Measurements from ENCODE around the gene RAMAC.
"Not testable (repeated sequence)": the region's sequence is repeated elsewhere in the genome, so short reads cannot be mapped to it uniquely, and the experiment has no call there.

The RAMAC gene

GRCh38 chr15:82969353-82969752, 16.7 kb upstream of the RAMAC start:
- no peak for DNase-seq

- DNase-seq = no peak
Measured at GRCh38 chr15:82970078-82970686, 15.8 kb upstream of the RAMAC start.

- no peak for DNase-seq
Measured at GRCh38 chr15:82970696-82971095, 15.3 kb upstream of the RAMAC start.

DNA sequence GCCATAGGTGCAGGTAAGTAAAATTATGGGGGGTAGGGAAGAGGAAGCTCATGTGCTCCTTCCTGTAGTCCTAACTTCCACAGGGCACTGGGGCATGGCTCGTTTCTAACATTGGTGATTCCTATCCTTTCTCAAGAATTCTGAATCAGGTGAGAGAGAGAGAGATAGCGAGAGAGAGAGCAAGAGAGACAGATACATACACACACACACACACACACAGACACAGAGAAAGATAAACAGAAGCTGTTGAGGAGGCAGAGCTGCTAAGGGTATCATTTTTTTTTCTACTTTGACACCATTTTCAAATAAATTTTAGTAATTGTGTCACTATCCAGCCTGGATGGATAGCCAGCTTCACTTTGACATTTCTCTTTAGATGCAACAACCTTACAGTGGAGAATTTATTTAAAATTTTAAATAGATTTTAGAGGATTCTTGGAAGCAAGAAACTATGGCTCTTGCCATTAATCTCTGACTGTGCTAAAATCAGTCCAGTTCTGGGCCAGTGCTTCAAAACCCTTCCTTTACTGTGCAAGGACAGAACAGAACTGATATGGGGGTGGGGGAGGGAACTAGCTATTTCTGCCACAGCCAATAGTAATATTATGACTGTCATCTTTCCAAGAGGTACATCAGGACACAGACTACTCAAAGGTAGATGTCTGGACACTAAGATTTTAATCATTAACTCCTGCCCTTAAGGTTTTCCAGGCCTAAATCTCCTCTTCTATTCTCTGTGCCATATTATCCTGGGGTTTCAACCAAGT, 14.6 kb upstream of the RAMAC start:
- DNase-seq = no peak

GRCh38 chr15:82972990-82973389, 13.0 kb upstream of the RAMAC start:
- no peak for DNase-seq

DNA sequence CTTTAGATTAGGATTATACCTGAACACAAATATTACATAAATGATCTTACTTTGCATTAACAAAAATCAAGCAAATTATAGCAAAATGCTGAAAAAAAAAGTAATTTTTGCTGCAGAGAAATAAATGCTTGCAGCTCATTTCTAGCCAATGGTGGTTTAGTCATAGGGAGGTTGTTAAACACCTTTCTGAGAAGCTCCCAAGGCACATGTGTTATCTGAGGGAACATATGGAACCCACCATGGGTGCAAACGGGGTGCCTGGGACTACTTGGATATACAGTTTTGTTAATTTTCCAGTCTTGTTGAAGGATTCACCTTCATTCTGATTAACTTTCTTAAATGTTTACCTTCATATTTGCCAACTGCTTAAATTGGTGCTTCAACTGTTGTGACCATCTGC, 8.9 kb upstream of the RAMAC start:
- DNase-seq = no peak

DNA sequence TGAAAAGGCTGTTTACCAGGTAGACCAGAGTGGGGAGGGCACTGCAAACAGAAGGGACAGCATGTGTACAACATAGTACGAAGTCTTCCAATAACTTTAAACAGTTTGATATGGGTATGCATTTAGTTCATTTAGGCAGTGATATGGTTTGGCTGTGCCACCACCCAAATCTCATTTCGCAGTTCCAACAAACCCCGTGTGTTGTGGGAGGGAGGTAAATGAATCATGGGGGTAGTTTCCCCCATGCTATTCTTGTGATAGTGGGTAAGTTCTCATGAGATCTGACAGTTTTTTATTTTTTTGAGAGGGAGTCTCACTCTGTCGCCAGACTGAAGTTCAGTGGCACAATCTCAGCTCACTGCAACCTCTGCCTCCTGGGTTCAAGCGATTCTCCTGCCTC, 7.6 kb upstream of the RAMAC start:
- no peak for DNase-seq

- DNase-seq = no peak
Measured at GRCh38 chr15:82979726-82980125, 6.3 kb upstream of the RAMAC start.

DNA sequence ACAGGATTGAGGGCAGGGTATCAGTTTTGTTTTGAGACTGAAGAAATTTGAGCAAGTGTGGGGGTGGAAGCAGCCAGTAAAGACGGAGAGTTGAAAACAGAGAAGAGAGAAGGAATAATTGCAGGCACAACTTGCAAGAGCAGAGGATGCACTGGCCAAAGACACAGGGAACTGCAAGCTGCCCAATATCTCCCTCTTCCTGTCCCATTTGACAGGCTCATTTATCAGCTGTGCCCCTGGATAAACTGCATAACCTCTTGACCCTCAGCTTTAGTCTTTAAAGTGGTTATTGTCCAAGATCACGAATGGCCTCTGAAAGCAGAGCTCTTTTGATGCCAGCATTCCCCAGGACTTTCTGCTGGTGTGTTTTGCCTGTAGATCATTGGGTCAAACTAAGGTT, 5.0 kb upstream of the RAMAC start:
- no peak for DNase-seq

DNA sequence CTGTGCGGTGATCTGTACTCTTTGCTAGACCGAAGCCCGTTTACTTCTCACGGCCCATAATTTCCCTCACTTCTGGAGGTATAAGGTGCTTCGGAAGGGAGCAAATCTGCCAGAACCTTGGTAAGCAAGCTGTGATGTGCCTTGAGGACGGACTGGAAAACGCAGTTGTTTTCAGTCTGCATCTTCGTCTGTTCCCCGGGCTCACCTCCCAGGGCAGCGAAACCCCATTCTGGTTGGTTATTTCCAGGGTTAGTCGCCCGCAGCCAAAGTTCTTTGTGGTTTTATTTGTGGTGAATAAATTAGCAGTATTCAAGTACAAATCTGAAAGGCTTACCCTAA, 401 bp downstream of the RAMAC start:
- no peak for DNase-seq

DNA sequence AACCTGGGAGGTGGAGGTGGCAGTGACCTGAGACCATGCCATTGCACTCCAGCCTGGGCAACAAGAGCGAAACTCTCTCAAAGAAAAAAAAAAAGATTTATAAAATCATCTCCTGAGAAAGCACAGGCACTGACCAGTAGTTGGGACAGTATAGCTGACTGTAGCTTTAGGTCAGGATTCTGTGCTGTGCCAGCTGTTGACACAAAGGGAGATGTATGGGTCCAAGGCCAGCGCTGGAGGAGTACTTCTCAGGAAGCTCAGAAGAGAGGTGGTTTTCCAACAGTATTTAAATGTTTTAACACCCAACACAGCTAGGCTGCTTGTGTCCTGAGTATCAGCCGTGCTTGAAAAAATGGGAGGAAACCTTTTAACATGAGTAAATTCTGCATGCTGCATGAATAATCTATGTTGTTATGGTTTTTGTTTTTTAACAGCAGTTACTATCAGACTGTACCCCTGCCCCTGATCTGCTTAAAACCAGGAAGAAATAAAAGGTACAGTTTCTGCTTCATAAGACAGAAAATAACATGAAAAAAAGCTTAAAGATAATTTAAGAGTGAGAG, 6.5 kb downstream of the RAMAC start:
- no peak for DNase-seq

- no peak for DNase-seq
Measured at GRCh38 chr15:82993144-82993543, 7.1 kb downstream of the RAMAC start.

GRCh38 chr15:82995076-82995475, 9.1 kb downstream of the RAMAC start:
- no peak for DNase-seq

GRCh38 chr15:82995938-82996337, 9.9 kb downstream of the RAMAC start:
- no peak for DNase-seq

- no peak for DNase-seq
Measured at GRCh38 chr15:82999426-82999825, 13.4 kb downstream of the RAMAC start.

GRCh38 chr15:82999905-83000671, 14.1 kb downstream of the RAMAC start:
- DNase-seq = peak; percentile 52

DNA sequence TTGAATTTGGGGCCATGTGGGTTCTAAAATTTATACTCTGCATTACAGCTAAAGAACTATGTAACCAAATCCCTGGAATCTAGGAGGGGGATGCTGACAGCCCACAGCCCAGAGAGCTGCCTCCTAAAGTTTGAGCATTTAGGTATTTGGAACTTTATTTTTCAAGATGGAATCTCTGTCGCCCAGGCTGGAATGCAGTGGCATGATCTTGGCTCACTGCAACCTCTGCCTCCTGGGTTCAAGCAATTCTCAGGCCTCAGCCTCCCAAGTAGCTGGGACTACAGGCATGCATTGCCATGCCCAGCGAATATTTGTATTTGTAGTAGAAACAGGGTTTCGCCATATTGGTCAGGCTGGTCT, 14.6 kb downstream of the RAMAC start:
- not testable (repeated sequence) for DNase-seq

GRCh38 chr15:83010709-83011270, 24.8 kb downstream of the RAMAC start:
- DNase-seq = peak; percentile 63

DNA sequence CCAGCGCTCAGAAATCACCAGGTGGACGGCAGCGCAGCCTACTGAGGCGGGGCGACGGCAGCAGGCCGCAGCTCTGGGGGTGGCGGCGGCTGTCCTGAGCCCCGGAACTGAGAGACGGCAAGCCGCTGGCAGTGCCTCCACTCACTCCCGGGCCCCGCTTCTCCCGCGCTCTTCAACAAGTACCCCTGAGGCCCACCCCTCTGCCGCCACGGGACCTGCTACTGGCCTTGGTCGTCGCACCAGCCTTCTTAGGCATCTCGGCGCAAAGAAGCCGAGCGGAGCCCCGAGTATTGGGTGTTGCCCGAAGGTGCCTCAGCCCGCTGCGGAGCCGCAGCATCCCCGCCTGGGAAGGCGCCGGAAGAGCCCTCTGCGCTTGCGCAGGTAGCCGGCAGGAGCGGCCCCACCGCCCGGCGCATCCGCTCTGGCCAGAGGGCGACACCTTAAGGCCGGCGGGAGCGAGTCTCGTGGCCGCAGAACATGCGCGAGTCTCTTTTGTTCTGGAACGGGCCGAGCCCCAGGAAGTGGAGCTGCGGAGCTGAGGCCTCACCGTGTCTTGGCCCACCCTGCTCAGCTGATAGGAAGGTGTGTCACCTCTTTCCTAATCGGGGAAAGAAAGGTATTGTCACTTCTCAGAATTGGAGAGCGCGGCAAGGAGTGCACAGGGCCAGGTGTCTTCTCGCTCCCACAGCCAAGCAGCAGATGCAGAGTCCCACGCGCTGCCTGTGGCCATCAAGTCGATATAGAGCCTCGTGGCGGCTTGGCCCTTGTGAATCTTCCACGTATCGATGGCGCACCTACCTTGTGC, 25.5 kb downstream of the RAMAC start, which contains the start of gene C15orf40:
Gene C15orf40 (minus strand): TSS at position 369 of the 805 bp plus-strand sequence. CDS start 32 bp downstream, at position 337.
- DNase-seq = peak; percentile 65

DNA sequence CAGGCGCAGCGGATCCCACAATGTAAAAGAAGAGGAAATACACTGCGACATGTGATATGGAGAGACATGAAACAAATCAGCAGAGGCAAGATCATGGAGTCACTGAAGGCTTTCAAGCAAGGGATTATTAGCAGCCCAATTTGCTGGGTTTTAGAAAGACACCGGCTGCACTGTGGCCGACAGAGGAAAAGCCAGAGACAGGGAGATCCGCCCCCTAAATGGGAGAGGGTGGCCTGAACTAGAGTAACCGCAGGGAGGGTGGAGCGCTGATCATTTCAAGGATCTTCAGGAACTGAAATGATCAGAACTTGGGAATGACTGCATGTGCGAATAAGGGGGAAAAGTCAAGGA, 26.0 kb downstream of the RAMAC start:
- no peak for DNase-seq

DNA sequence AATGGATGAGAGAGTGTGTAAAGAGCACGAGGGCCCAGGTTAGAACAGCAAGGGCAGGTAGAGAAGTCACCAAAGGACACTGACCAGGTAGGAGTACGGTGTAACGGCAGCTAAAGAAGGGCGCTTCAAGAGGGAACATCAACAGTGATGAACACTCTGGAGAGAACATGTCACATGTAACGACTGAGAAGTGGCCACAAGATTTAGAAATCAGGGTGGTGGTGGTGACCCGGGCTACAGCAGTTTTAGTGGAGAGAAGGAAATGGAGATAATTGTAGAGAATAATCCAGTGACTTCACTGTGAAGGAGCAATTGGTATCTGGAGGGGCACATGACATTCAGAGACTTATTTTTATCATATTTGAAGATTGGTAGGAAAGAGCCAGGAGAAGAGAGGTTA, 26.6 kb downstream of the RAMAC start:
- DNase-seq = peak; percentile 0

DNA sequence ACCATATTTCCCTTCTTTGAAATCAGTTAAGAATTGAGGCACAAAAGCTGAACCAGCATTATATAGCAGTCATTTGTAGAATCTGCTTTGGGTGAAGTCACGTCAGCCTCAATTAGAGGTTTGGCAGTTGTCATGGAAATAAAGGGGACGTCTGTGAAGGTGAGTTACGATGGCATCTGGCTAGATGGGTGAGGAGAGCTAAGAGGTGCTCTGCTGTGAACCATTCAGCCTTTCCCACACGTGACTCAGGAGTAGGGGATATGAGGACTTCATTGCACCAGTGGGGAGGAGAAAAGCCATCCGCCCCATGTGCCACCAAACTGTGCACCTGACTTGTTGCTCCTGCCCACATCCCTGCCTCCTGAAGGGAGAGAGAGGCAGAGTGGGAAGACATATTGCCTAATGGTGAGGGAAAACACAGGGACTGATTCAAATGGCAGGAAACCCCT, 28.2 kb downstream of the RAMAC start:
- no peak for DNase-seq

DNA sequence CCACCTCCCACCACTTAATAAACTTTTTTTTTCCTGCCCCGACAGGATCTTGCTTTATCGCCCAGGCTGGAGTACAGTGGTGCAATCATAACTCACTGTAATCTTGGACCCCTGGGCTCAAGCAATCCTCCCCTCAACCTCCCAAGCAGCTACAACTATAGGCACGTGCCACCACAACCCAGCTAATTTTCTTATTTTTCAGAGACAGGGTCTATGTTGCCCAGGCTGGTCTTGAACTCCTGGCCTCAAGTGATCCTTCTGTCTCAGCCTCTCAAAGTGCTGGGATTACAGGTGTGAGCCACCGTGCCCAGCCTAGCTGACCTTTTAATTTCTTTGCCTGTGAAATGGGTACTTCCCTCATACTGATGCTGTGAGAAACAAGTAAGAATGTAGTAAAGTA, 29.4 kb downstream of the RAMAC start:
- no peak for DNase-seq
